Skeletal muscle tissue (tissue), 4 donors: ENCODE measurements around the gene CASKIN1. TPM values are rescaled to one million over a fixed set of nuclear protein-coding genes. Genes with fewer than 3 reads are reported as not detected.

ENCODE experiments used
- H3K27ac ChIP-seq: one replicate; pipeline ENCODE4 v1.7.0; 2013; ENCODE audit warnings: mild to moderate bottlenecking, low read depth, low read length, inconsistent platforms
- H3K27me3 ChIP-seq, 3 donors: one replicate each; pipeline ENCODE4 v1.7.0; 2013; ENCODE audit warnings: low read length in 3 of 3; ENCODE audit not compliant: control insufficient read depth in 3 of 3, insufficient read depth in 3 of 3
- H3K36me3 ChIP-seq, 3 donors: one replicate each; pipeline ENCODE4 v1.7.0; 2013; ENCODE audit warnings: low read length in 3 of 3; ENCODE audit not compliant: control insufficient read depth in 3 of 3, insufficient read depth in 3 of 3
- H3K4me1 ChIP-seq, 3 donors: one replicate each; pipeline ENCODE4 v1.7.0; 2013; ENCODE audit warnings: low read length in 3 of 3, mild to moderate bottlenecking in 3 of 3; ENCODE audit not compliant: control insufficient read depth in 3 of 3, insufficient read depth in 3 of 3
- H3K4me3 ChIP-seq, 3 donors: one replicate each; pipeline ENCODE4 v1.7.0; 2013; ENCODE audit warnings: low read length in 3 of 3
- H3K9ac ChIP-seq, 3 donors: one replicate each; pipeline ENCODE4 v1.7.0; 2013; ENCODE audit warnings: low read length in 3 of 3, mild to moderate bottlenecking in 3 of 3, moderate library complexity in 2 of 3, low read depth in 1 of 3
- H3K9me3 ChIP-seq, 3 donors: one replicate each; pipeline ENCODE4 v1.7.0; 2013; ENCODE audit warnings: low read length in 3 of 3; ENCODE audit not compliant: control insufficient read depth in 3 of 3
- total RNA-seq: library from RNA; depleted of rRNA; stranded (reverse); fragments of >200 nt; gene quantifications from one replicate; pipeline ENCODE4 v1.2.3, GENCODE V29; 2014
- donor health status: Osteomylitis.

CASKIN1 gene
- total RNA-seq, 1 donor from 2014 or later: 0.52 TPM

- H3K4me3 ChIP-seq: peak overlapping the region; percentile 78 to 86 (median 83)
- H3K27ac ChIP-seq: peak overlapping the region; percentile 84
- peaks cover 13 to 24% (median 24%) of the 10 kb centered on the region in 3 donors for H3K4me1 ChIP-seq
- no peaks in the 10 kb centered on the region for H3K27me3 ChIP-seq
- no peaks in the 10 kb centered on the region for H3K9me3 ChIP-seq
- peaks cover 6 to 15% (median 15%) of the 10 kb centered on the region in 3 donors for H3K36me3 ChIP-seq
- peak overlapping the region; percentile 87 to 95 (median 93) for H3K9ac ChIP-seq
Measured at GRCh38 chr16:2223942-2224486, 27.6 kb upstream of the CASKIN1 start.

GRCh38 chr16:2223221-2223941 lies 27.0 kb upstream of the CASKIN1 start, which contains the start of gene E4F1:
Gene E4F1, plus strand, starts transcription at chr16:2223591. Its CDS starts 23 bp downstream, at chr16:2223614.
- Histone ChIP-seq H3K27me3 (no peaks in the 10 kb centered on the region), H3K27ac (peak within 1 kb of the TSS; percentile 84), H3K36me3 (peaks cover under 1 to 9% (median 9%) of the 10 kb centered on the region in 3 donors), H3K4me3 (peak within 1 kb of the TSS; percentile 78 to 86 (median 83)), H3K4me1 (peaks cover 13 to 24% (median 24%) of the 10 kb centered on the region in 3 donors), H3K9me3 (no peaks in the 10 kb centered on the region), H3K9ac (peak within 1 kb of the TSS; percentile 87 to 95 (median 93))

GRCh38 chr16:2216330-2216729 lies 19.9 kb upstream of the CASKIN1 start:
- no peaks in the 10 kb centered on the region for H3K27me3 ChIP-seq
- no peak overlapping the region for H3K4me3 ChIP-seq
- no peak overlapping the region for H3K9ac ChIP-seq
- no peaks in the 10 kb centered on the region for H3K9me3 ChIP-seq
- no peak overlapping the region for H3K27ac ChIP-seq
- H3K4me1 ChIP-seq: peaks cover 25 to 30% (median 25%) of the 10 kb centered on the region in 3 donors
- no peaks in the 10 kb centered on the region for H3K36me3 ChIP-seq

- H3K9me3 ChIP-seq: no peaks in the 10 kb centered on the region
- H3K27ac ChIP-seq: peak within 1 kb of the TSS; percentile 89
- H3K4me3 ChIP-seq: peak within 1 kb of the TSS; percentile 88 to 91 (median 89)
- no peaks in the 10 kb centered on the region for H3K27me3 ChIP-seq
- H3K9ac ChIP-seq: peak within 1 kb of the TSS; percentile 81 to 98 (median 94)
- H3K4me1 ChIP-seq: peaks cover 39 to 46% (median 42%) of the 10 kb centered on the region in 3 donors
- peaks cover 0 to 5% (median 3%) of the 10 kb centered on the region in 3 donors for H3K36me3 ChIP-seq
Measured at GRCh38 chr16:2214719-2214968, 18.2 kb upstream of the CASKIN1 start, which contains the start of gene PGP. Gene PGP, minus strand, starts transcription at chr16:2214840. Its CDS starts 63 bp downstream, at chr16:2214777.

- Histone ChIP-seq H3K9me3 (no peaks in the 10 kb centered on the region), H3K4me1 (peaks cover 39 to 50% (median 45%) of the 10 kb centered on the region in 3 donors), H3K9ac (peak overlapping the region; percentile 73 to 98 (median 92)), H3K4me3 (peak overlapping the region; percentile 86 to 91 (median 87)), H3K27ac (peak overlapping the region; percentile 77), H3K27me3 (no peaks in the 10 kb centered on the region), H3K36me3 (peaks cover 5 to 11% (median 7%) of the 10 kb centered on the region in 3 donors)
Measured at GRCh38 chr16:2213817-2214718, 17.7 kb upstream of the CASKIN1 start.

- H3K9me3 ChIP-seq: no peaks in the 10 kb centered on the region
- H3K9ac ChIP-seq: peak overlapping the region; percentile 73 to 98 (median 92)
- no peaks in the 10 kb centered on the region for H3K27me3 ChIP-seq
- peaks cover 40 to 57% (median 50%) of the 10 kb centered on the region in 3 donors for H3K4me1 ChIP-seq
- peaks cover 19 to 24% (median 19%) of the 10 kb centered on the region in 3 donors for H3K36me3 ChIP-seq
- H3K27ac ChIP-seq: peak overlapping the region; percentile 77
- peak overlapping the region; percentile 86 to 91 (median 87) for H3K4me3 ChIP-seq
Measured at GRCh38 chr16:2212362-2213324, 16.2 kb upstream of the CASKIN1 start.

GRCh38 chr16:2211923-2212347 lies 15.5 kb upstream of the CASKIN1 start:
- Histone ChIP-seq H3K27me3 (no peaks in the 10 kb centered on the region), H3K9me3 (no peaks in the 10 kb centered on the region), H3K4me3 (peak overlapping the region; percentile 45 to 54 (median 48)), H3K27ac (peak overlapping the region; percentile 75), H3K4me1 (peaks cover 47 to 64% (median 51%) of the 10 kb centered on the region in 3 donors), H3K36me3 (peaks cover 25 to 31% (median 26%) of the 10 kb centered on the region in 3 donors), H3K9ac (peak overlapping the region; percentile 38 to 98 (median 82))

- Histone ChIP-seq H3K36me3 (peaks cover 27 to 35% (median 28%) of the 10 kb centered on the region in 3 donors), H3K9me3 (no peaks in the 10 kb centered on the region), H3K9ac (peak within 1 kb of the TSS; percentile 23 to 98 (median 82)), H3K27me3 (no peaks in the 10 kb centered on the region), H3K4me1 (peaks cover 58 to 74% (median 63%) of the 10 kb centered on the region in 3 donors), H3K4me3 (peak within 1 kb of the TSS in 2 of 3 donors; percentile 45 to 48), H3K27ac (peak within 1 kb of the TSS; percentile 75)
Measured at GRCh38 chr16:2210386-2211365, 14.3 kb upstream of the CASKIN1 start, which contains the start of gene BRICD5. Gene BRICD5, minus strand, starts transcription at chr16:2210863. Its CDS starts 30 bp downstream, at chr16:2210833.
